Astrocyte of the hippocampus (primary cell): ENCODE results near the gene PPM1H.
"Not testable (repeated sequence)": the region's sequence is repeated elsewhere in the genome, so short reads cannot be mapped to it uniquely, and the experiment has no call there.

ENCODE experiments used
- DNase-seq: peaks from one replicate; pipeline ENCODE4 v3.0.0; 2011; ENCODE audit warnings: low read depth, low spot score

The PPM1H gene

GRCh38 chr12:62689042-62689839 lies 245.7 kb downstream of the PPM1H start:
- DNase-seq, result no peak

GRCh38 chr12:62686938-62687337 lies 248.0 kb downstream of the PPM1H start:
- DNase-seq, result peak; percentile 53

GRCh38 chr12:62684570-62685295 lies 250.2 kb downstream of the PPM1H start:
- no peak for DNase-seq

GRCh38 chr12:62683776-62684569 lies 251.0 kb downstream of the PPM1H start:
- DNase-seq, result peak; percentile 86

- no peak for DNase-seq
Measured at GRCh38 chr12:62681306-62681705, 253.6 kb downstream of the PPM1H start.

GRCh38 chr12:62679608-62680007 lies 255.3 kb downstream of the PPM1H start:
- DNase-seq, result no peak

GRCh38 chr12:62677355-62677754 lies 257.6 kb downstream of the PPM1H start:
- DNase-seq, result no peak

GRCh38 chr12:62676521-62677307 lies 258.2 kb downstream of the PPM1H start:
- no peak for DNase-seq

- no peak for DNase-seq
Measured at GRCh38 chr12:62673028-62673815, 261.7 kb downstream of the PPM1H start.

GRCh38 chr12:62670986-62671720 lies 263.8 kb downstream of the PPM1H start:
- no peak for DNase-seq

GRCh38 chr12:62668782-62669181 lies 266.2 kb downstream of the PPM1H start:
- peak; percentile 23 for DNase-seq

- DNase-seq, result not testable (repeated sequence)
Measured at GRCh38 chr12:62664951-62665350, 270.0 kb downstream of the PPM1H start.

GRCh38 chr12:62660756-62661155 lies 274.2 kb downstream of the PPM1H start:
- peak; percentile 32 for DNase-seq

GRCh38 chr12:62659453-62660295 lies 275.3 kb downstream of the PPM1H start:
- no peak for DNase-seq

- no peak for DNase-seq
Measured at GRCh38 chr12:62658910-62659309, 276.0 kb downstream of the PPM1H start.

- no peak for DNase-seq
Measured at GRCh38 chr12:62657363-62657632, 277.7 kb downstream of the PPM1H start.

- DNase-seq, result no peak
Measured at GRCh38 chr12:62656591-62657362, 278.2 kb downstream of the PPM1H start.

GRCh38 chr12:62655666-62656151 lies 279.2 kb downstream of the PPM1H start:
- DNase-seq, result no peak
